Breast epithelium (tissue), 3 donors: ENCODE results near the gene CTSE.

Source experiments
- CTCF ChIP-seq, 3 donors: fragments of 450-650 bp; IDR thresholded peaks; one replicate each; pipeline ENCODE4 v1.5.1; 2016 to 2017; ENCODE audit warnings: antibody characterized with exemption in 3 of 3, mild to moderate bottlenecking in 3 of 3, moderate library complexity in 3 of 3
- POLR2A ChIP-seq: fragments of 450-650 bp; IDR thresholded peaks from one replicate; pipeline ENCODE4 v1.6.1; 2016; ENCODE audit warnings: antibody characterized with exemption, mild to moderate bottlenecking, moderate library complexity

GRCh38 chr1:205978676-205979075, 45.0 kb downstream of the CTSE start:
- TF ChIP-seq CTCF (IDR thresholded peaks at IDR 0.05) (no peak), POLR2A (no peak)
